ENCODE results near the gene MEX3C.

The MEX3C gene
- 15.6 to 67.4 (median 50.9) reads per million in 17 experiments for total RNA-seq

- DNase-seq: peak; percentile 99 to 100 (median 100)
Measured at GRCh38 chr18:51197661-51198424, at the start of gene MEX3C. TSS of gene MEX3C (minus strand) at chr18:51197681. CDS start at chr18:51197320, 361 bp downstream.

DNA sequence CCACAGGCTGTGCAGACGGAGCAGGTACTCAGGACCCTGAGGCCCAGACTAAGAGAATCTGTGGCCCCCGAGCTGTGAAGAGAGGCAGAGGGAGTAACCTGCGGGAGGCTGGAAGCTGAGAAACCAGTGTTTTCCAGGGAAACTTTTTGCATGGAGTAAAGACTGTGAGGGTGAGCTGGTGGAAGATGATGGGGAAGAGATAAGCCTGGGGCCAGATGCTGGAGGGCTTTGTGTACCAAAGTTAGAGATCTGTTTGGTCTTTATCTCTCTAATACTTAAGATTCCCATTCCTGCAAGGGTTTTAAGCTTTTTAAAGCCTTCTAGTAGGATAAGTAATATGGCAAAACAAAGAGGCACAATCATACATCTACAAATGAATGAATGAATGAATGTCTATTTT lies 43.7 kb upstream of the MEX3C start:
- no peak for DNase-seq

- no peak for DNase-seq
Measured at GRCh38 chr18:51236225-51236624, 38.7 kb upstream of the MEX3C start.

- DNase-seq: peak in 3 of 4 experiments; percentile 31 to 35 (median 34)
Measured at GRCh38 chr18:51235009-51235789, 37.7 kb upstream of the MEX3C start.

- DNase-seq: peak in 1 of 4 experiments; percentile 8
Measured at GRCh38 chr18:51234117-51235008, 36.9 kb upstream of the MEX3C start.

GRCh38 chr18:51229328-51229727 lies 31.8 kb upstream of the MEX3C start:
- DNase-seq: no peak

DNA sequence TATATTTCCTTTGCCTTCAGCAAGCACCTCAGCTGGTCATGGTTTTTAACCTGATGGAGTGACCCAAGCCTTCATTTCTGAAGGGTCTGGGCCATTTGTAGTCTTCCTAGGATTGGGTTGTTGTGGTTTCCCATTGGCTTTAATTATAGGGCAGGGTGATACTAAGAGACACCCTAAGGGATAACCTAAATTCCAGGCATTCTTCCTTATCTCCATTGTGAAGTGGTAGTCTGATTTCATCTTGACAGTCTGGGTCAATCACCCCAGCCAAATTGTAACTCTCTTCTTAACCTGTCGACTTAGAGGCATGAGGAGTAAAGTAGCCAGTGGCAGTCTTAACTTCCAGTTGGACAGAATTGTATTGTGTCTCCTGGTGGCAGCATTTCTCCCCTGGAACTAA lies 30.2 kb upstream of the MEX3C start:
- no peak for DNase-seq

GRCh38 chr18:51226587-51227350 lies 29.3 kb upstream of the MEX3C start:
- DNase-seq: no peak

DNA sequence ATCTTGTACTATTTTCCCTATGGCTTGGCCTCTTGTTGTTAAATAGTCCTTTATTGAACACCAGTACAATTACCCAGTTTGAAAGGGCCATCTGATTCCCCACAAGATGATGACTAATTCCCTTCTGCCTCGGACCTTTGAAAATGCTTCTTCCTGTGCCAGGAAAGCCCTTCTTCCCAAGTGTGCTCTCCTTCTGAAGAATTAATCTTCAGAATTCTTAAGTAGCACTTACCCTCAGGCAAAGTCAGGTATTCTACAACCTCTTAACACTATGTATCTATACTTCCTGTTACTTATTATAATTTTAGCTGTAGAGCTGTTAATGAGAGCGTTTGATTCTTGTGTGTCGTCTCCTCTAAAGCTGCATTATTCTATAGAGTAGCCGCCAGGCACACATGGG lies 28.6 kb upstream of the MEX3C start:
- no peak for DNase-seq

DNA sequence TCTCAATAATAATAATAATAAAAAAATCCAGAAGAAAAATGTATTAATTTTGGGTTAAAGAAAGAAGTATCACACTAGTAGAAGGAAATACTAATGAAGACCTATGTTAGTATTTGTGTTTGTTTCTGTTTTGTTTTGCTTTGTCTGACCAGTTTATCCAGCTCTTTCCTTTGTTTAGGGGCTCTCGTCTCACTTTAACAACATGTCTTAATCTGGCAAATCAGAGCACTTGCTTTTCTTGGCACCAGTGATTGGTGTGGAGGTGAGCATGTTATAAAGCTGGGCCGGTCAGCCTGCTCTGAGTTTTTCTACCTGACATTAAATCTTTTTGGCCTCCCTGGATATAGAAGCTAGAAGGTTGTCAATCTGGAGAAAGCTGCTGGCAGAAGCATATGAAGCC lies 15.1 kb upstream of the MEX3C start:
- no peak for DNase-seq

GRCh38 chr18:51211552-51211951 lies 14.1 kb upstream of the MEX3C start:
- DNase-seq: peak; percentile 86 to 97 (median 92)

- peak; percentile 36 to 77 (median 64) for DNase-seq
Measured at GRCh38 chr18:51196811-51197660, 445 bp downstream of the MEX3C start.

DNA sequence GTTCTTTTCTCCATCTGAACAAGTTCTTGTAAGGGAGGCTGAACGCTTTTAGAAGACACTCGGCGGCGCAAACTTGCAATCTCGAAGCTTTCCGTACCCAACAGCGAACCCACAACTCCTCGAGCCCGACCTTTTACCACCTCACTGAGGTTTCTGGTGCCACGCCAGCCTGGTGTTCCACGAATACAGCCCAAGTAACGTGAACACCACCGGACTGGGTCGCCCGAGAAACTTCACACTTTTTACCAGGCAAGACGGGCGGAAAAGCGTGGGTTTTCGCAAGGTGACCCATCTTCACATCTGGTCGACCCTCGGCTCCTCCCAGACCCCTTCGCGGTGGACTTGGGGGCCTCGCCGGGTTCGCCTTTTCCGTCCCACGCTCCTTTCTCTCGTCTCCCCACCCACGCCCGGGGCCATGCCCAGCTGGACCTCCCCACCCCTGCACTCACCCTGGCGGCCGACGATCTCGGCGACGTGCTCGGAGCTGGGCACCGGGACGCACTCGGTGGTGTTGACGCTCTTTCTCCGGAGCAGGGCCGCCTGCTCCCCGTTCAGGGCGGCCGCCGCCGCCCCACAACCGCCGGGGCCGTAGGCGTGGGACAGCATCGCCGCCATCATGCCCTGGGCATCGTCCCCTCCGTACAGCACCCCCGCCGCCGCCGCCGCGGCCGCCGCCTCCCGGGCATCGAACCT lies 1.2 kb downstream of the MEX3C start:
- peak; percentile 32 to 72 (median 50) for DNase-seq

DNA sequence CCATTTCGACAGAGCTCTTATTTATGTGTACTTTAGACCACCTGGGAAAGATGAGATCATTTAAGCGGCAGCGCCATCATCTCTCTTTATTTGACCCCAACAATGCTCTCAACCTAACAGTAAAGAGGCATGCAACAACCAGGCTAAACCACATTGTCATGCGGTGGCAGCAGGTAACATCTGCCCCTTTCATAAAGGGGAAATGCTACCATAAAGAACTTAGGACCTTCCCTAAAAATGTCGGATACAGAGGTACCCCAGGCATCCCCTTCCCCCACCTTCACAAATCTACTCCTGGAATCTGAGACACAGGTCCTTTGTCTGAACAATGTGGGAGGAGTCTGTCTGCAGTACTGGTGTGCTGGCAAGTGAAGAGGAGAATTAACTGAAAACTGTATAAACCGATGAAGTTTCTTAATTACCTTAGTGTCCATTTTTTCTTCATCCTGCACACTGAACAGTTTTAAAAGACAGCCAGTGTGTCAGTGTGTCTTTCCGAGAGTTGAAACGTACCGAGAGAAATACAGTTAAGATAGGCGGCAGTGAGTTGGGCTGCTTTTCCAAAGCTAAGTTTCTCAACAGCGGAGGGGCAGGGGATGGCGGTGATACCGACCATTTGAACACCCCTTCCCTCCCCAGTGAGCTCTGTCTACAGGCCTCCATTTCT lies 1.9 kb downstream of the MEX3C start:
- DNase-seq: peak in 3 of 4 experiments; percentile 6 to 24 (median 8)

- DNase-seq: no peak
Measured at GRCh38 chr18:51195086-51195450, 2.4 kb downstream of the MEX3C start.

DNA sequence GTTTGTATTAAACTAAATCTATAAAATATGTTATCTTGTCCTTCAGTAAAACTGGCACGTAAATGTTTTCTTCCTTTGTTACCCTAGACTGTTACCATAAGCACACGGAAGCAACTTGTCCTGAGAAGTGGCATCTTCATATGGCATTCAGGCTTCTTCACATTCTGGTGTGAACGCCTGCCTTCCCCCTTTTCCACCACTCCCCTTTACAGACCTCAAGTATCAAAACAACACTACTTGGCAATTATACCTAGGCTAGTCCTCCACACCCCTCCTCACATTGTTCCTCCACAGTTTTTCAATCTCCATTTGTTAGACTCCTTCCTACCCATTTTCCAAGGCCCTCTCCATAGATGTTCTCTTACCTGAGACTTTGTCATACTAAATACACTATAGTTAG lies 2.9 kb downstream of the MEX3C start:
- no peak for DNase-seq

DNA sequence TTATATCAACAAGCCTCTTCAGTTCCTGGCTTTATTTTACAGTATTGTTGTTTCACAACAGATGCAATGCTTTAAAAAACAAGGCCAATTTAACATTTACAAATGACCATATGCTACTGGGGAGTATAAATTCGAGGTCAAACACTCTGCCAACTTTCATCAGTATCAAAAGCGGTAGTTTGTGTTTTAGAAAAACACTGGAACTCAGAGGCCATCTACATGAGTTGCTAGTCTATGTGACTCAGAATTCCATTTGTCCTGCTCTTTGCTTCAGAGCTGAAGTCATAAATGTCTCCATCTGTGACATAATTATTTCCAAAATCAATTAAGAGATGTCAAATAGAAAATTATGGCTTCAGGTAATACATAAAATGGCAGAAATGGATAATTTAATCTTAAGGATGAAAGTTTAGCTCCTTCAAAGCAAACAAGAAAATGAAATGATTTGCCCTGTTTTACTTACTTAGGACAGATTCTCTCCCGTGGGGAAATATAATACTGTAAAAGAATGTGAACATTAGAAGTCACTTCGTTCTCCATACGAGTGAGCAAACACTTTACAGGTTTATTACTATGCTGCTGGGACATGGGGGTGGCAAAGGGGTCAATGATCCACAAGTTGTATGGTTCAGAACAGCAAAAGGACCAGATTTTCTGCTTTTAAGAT lies 3.7 kb downstream of the MEX3C start:
- DNase-seq: no peak

GRCh38 chr18:51192696-51193095 lies 4.8 kb downstream of the MEX3C start:
- DNase-seq: no peak

DNA sequence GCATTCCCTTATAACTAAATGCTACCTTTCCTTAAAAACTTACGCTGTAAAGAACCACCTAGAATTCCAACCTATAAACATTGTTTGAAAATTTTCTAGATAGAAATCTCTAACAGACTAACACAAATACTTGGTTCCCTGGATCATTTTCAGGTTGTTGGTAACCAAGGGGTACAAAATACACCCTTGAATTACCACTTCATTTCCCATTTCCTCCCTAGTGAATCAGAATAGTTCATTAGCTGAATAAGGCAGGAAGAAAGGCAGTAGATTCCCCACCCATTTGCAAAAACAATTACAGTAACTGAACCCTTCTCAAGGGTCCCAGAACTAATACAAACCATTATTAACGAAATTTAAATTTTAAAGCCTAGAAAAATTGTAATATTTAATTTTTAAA lies 5.5 kb downstream of the MEX3C start:
- DNase-seq: no peak
